Measurements from ENCODE around the gene PDLIM3.

DNA sequence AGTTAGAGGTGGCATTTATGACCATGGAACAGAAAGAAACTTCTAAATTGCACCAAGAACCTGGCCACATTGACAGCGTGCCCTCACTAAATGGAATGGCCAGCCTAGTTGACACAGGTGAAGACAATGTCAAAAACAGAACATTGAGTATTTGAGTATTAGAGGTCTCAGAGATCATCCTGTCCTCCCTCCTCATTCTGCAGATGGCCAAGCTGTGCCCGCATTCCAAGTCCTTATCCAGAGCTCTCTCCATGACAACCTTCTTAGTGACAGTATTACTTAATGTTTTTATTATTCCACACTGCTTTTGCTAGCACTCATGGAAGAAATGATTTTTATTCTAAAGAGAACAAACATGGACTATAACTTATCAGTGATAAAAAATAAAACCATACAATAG, 53.9 kb downstream of the PDLIM3 start:
- TF ChIP-seq, protein P1, sequence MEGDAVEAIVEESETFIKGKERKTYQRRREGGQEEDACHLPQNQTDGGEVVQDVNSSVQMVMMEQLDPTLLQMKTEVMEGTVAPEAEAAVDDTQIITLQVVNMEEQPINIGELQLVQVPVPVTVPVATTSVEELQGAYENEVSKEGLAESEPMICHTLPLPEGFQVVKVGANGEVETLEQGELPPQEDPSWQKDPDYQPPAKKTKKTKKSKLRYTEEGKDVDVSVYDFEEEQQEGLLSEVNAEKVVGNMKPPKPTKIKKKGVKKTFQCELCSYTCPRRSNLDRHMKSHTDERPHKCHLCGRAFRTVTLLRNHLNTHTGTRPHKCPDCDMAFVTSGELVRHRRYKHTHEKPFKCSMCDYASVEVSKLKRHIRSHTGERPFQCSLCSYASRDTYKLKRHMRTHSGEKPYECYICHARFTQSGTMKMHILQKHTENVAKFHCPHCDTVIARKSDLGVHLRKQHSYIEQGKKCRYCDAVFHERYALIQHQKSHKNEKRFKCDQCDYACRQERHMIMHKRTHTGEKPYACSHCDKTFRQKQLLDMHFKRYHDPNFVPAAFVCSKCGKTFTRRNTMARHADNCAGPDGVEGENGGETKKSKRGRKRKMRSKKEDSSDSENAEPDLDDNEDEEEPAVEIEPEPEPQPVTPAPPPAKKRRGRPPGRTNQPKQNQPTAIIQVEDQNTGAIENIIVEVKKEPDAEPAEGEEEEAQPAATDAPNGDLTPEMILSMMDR (conservative IDR thresholded peaks at IDR 0.05): no peak
- no peak for TF ChIP-seq ZFX (IDR thresholded peaks at IDR 0.05)

All from C4-2B (cell line).